Measurements from ENCODE around the gene AGBL1.
A peak's percentile ranks its signal among the peaks of the same experiment; 100 is the strongest.

Gene AGBL1

GRCh38 chr15:86373147-86373546 is 293.5 kb downstream of the AGBL1 start:
- no peaks in the 10 kb centered on the region; a peak in 1 of 22 replicates for H3K36me3 ChIP-seq
- no peak for TF ChIP-seq Cebpa-rat (IDR thresholded peaks at IDR 0.05)
- H3K27ac ChIP-seq = no peak overlapping the region

GRCh38 chr15:86375733-86376280 is 296.1 kb downstream of the AGBL1 start:
- TF ChIP-seq Cebpa-rat (IDR thresholded peaks at IDR 0.05) = no peak
- Histone ChIP-seq H3K4me1 (no peaks in the 10 kb centered on the region), H3K9ac (no peak overlapping the region), H4K20me1 (no peaks in the 10 kb centered on the region), H3K4me2 (no peak overlapping the region), H3K9me3 (replicated peaks in 1 of 11) (peaks cover 4 to 19% (median 11%) of the 10 kb centered on the region in 11 experiments; a peak in 16 of 22 replicates), H3K4me3 (no peak overlapping the region), H3K27me3 (no peaks in the 10 kb centered on the region), H3K36me3 (no peaks in the 10 kb centered on the region; a peak in 1 of 22 replicates), H3K27ac (no peak overlapping the region)

More at GRCh38 chr15:86373147-86373546, 293.5 kb downstream of the AGBL1 start:
- Histone ChIP-seq H3K4me1 (no peaks in the 10 kb centered on the region), H3K9ac (no peak overlapping the region), H3K9me3 (replicated peaks in 1 of 11) (peaks cover 4 to 29% (median 15%) of the 10 kb centered on the region in 11 experiments; a peak in 17 of 22 replicates), H3K4me2 (no peak overlapping the region), H3K27me3 (no peaks in the 10 kb centered on the region), H3K4me3 (no peak overlapping the region), H4K20me1 (no peaks in the 10 kb centered on the region)

- Histone ChIP-seq H3K9ac (no peak overlapping the region), H3K27ac (no peak overlapping the region), H3K4me3 (no peak overlapping the region), H3K4me1 (no peaks in the 10 kb centered on the region), H3K4me2 (no peak overlapping the region), H3K36me3 (no peaks in the 10 kb centered on the region; a peak in 1 of 22 replicates), H4K20me1 (no peaks in the 10 kb centered on the region), H3K27me3 (no peaks in the 10 kb centered on the region), H3K9me3 (replicated peaks in 1 of 11) (peaks cover 4 to 19% (median 11%) of the 10 kb centered on the region in 11 experiments; a peak in 16 of 22 replicates)
- TF ChIP-seq Cebpa-rat (IDR thresholded peaks at IDR 0.05) = no peak
Observed at GRCh38 chr15:86377914-86378313, 298.2 kb downstream of the AGBL1 start.

- Histone ChIP-seq H3K4me2 (no peak overlapping the region), H3K27me3 (no peaks in the 10 kb centered on the region), H3K9ac (no peak overlapping the region), H3K4me1 (peaks cover 0 to 17% (median 7%) of the 10 kb centered on the region in 10 experiments; a peak in 9 of 20 replicates), H3K9me3 (replicated peaks in 1 of 11) (no peaks in the 10 kb centered on the region), H3K27ac (no peak overlapping the region), H3K36me3 (no peaks in the 10 kb centered on the region), H4K20me1 (no peaks in the 10 kb centered on the region), H3K4me3 (no peak overlapping the region)
- no peak for TF ChIP-seq Cebpa-rat (IDR thresholded peaks at IDR 0.05)
Observed at GRCh38 chr15:86382341-86382740, 302.7 kb downstream of the AGBL1 start.

- no peak for TF ChIP-seq Cebpa-rat (IDR thresholded peaks at IDR 0.05)
- Histone ChIP-seq H3K9me3 (replicated peaks in 1 of 11) (no peaks in the 10 kb centered on the region), H3K27me3 (no peaks in the 10 kb centered on the region), H3K9ac (no peak overlapping the region), H3K4me1 (peaks cover 0 to 17% (median 7%) of the 10 kb centered on the region in 10 experiments; a peak in 9 of 20 replicates), H3K27ac (no peak overlapping the region), H3K4me2 (0 out of 22 replicates have a peak overlapping the region, but pooled peaks of 1 of the 11 experiments have one; percentile 31), H3K4me3 (no peak overlapping the region), H3K36me3 (no peaks in the 10 kb centered on the region), H4K20me1 (no peaks in the 10 kb centered on the region)
Observed at GRCh38 chr15:86383611-86384010, 303.9 kb downstream of the AGBL1 start.

- no peak for TF ChIP-seq Cebpa-rat (IDR thresholded peaks at IDR 0.05)
- Histone ChIP-seq H3K27ac (no peak overlapping the region), H4K20me1 (no peaks in the 10 kb centered on the region), H3K27me3 (no peaks in the 10 kb centered on the region), H3K4me3 (no peak overlapping the region), H3K9ac (no peak overlapping the region), H3K4me1 (peaks cover 0 to 17% (median 7%) of the 10 kb centered on the region in 10 experiments; a peak in 9 of 20 replicates), H3K4me2 (peak overlapping the region in 4 of 11 experiments; percentile 17 to 31 (median 20); a peak in 5 of 22 replicates), H3K36me3 (no peaks in the 10 kb centered on the region), H3K9me3 (replicated peaks in 1 of 11) (no peaks in the 10 kb centered on the region)
Observed at GRCh38 chr15:86384186-86384585, 304.5 kb downstream of the AGBL1 start.

GRCh38 chr15:86392296-86392695 is 312.6 kb downstream of the AGBL1 start:
- no peak overlapping the region for H3K4me3 ChIP-seq
- no peaks in the 10 kb centered on the region for H3K4me1 ChIP-seq
- no peaks in the 10 kb centered on the region for H3K9me3 ChIP-seq (replicated peaks in 1 of 11)
- H4K20me1 ChIP-seq = no peaks in the 10 kb centered on the region
- no peak for TF ChIP-seq Cebpa-rat (IDR thresholded peaks at IDR 0.05)
- no peak overlapping the region for H3K27ac ChIP-seq
- H3K4me2 ChIP-seq = no peak overlapping the region
- H3K9ac ChIP-seq = no peak overlapping the region
- no peaks in the 10 kb centered on the region for H3K36me3 ChIP-seq
- no peaks in the 10 kb centered on the region for H3K27me3 ChIP-seq

GRCh38 chr15:86392874-86393273 is 313.2 kb downstream of the AGBL1 start:
- H3K4me3 ChIP-seq = no peak overlapping the region
- H3K4me2 ChIP-seq = no peak overlapping the region
- no peaks in the 10 kb centered on the region for H3K9me3 ChIP-seq (replicated peaks in 1 of 11)
- H3K27me3 ChIP-seq = no peaks in the 10 kb centered on the region
- H3K4me1 ChIP-seq = no peaks in the 10 kb centered on the region
- H3K9ac ChIP-seq = no peak overlapping the region
- no peak for TF ChIP-seq Cebpa-rat (IDR thresholded peaks at IDR 0.05)
- H4K20me1 ChIP-seq = no peaks in the 10 kb centered on the region
- H3K27ac ChIP-seq = no peak overlapping the region
- no peaks in the 10 kb centered on the region for H3K36me3 ChIP-seq

- no peaks in the 10 kb centered on the region for H3K9me3 ChIP-seq (replicated peaks in 1 of 11)
- no peaks in the 10 kb centered on the region for H3K36me3 ChIP-seq
- H4K20me1 ChIP-seq = no peaks in the 10 kb centered on the region
- TF ChIP-seq Cebpa-rat (IDR thresholded peaks at IDR 0.05) = no peak
- no peak overlapping the region for H3K27ac ChIP-seq
- H3K4me1 ChIP-seq = no peaks in the 10 kb centered on the region
- no peak overlapping the region for H3K4me2 ChIP-seq
- H3K4me3 ChIP-seq = no peak overlapping the region
- no peaks in the 10 kb centered on the region for H3K27me3 ChIP-seq
- H3K9ac ChIP-seq = no peak overlapping the region
Observed at GRCh38 chr15:86394866-86395265, 315.2 kb downstream of the AGBL1 start.

All from BLaER1 treated with 17β-estradiol and CSF1 and Interleukin-3, amounts not matched to agents 10 nM and 100 nM (cell line).